HUES64 (cell line): ENCODE data around the gene MYT1.
"Not testable (repeated sequence)": the region's sequence is repeated elsewhere in the genome, so short reads cannot be mapped to it uniquely, and the experiment has no call there.

ENCODE experiments used
- H3K27ac ChIP-seq: 2 replicates; pipeline ENCODE4 v1.7.0; 2013; ENCODE audit warnings: low read depth, low read length, inconsistent platforms
- H3K27me3 ChIP-seq: 2 replicates; pipeline ENCODE4 v1.6.1; 2013; ENCODE audit warnings: mild to moderate bottlenecking, low read length; ENCODE audit not compliant: insufficient read depth
- H3K36me3 ChIP-seq: 2 replicates; pipeline ENCODE4 v1.6.1; 2013; ENCODE audit warnings: mild to moderate bottlenecking, low read length; ENCODE audit not compliant: insufficient read depth
- H3K4me1 ChIP-seq: 2 replicates; pipeline ENCODE4 v1.6.1; 2013; ENCODE audit warnings: mild to moderate bottlenecking, low read length, moderate library complexity; ENCODE audit not compliant: insufficient read depth
- H3K4me3 ChIP-seq: 2 replicates; pipeline ENCODE4 v1.5.1; 2013; ENCODE audit warnings: mild to moderate bottlenecking, low read length, moderate library complexity
- H3K9ac ChIP-seq: 2 replicates; pipeline ENCODE4 v1.6.1; 2013; ENCODE audit warnings: mild to moderate bottlenecking, low read depth, low read length
- H3K9me3 ChIP-seq: 2 replicates; pipeline ENCODE4 v1.6.1; 2013; ENCODE audit warnings: low read depth, low read length; ENCODE audit not compliant: insufficient read depth
- WGBS: fragments of 150-250, 120-280 bp; methylation state at CpG from one replicate; pipeline ENCODE4 v1.1.7; 2013; ENCODE audit warnings: missing lambda C conversion rate; 5-methylcytosine and 5-hydroxymethylcytosine counted together

The MYT1 gene

GRCh38 chr20:64129146-64129782 is 35.0 kb upstream of the MYT1 start:
- Histone ChIP-seq H3K4me1 (no peaks in the 10 kb centered on the region), H3K9ac (no peak overlapping the region), H3K9me3 (no peaks in the 10 kb centered on the region), H3K4me3 (no peak overlapping the region), H3K27me3 (no peaks in the 10 kb centered on the region), H3K27ac (no peak overlapping the region), H3K36me3 (no peaks in the 10 kb centered on the region)
- WGBS = 92% methylated on average over 11 of the region's 11 CpGs

- no peaks in the 10 kb centered on the region for H3K9me3 ChIP-seq
- 87% methylated on average over 5 of the region's 5 CpGs for WGBS
Measured at GRCh38 chr20:64130271-64130670, 34.0 kb upstream of the MYT1 start.

DNA sequence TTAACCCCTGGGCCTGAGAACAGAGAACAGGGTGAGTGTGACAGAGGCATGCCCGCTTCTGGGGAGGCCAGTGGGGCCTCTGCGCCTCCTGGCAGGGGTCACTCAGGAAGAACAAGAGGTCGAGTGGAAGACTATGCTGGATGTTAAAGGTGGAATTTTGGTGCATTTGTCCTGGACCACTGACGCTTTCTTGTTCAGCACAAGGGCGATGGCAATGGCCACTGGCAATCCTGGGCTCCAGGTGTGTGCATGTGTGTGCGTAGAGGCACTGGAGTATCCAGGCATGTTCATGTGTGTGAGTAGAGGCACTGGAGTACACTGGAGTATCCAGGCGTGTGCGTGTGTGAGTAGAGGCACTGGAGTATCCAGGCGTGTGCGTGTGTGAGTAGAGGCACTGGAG is 33.4 kb upstream of the MYT1 start:
- Histone ChIP-seq H3K4me1 (no peaks in the 10 kb centered on the region), H3K4me3 (no peak overlapping the region), H3K36me3 (no peaks in the 10 kb centered on the region), H3K27me3 (no peaks in the 10 kb centered on the region), H3K9me3 (no peaks in the 10 kb centered on the region), H3K27ac (no peak overlapping the region), H3K9ac (no peak overlapping the region)
- 89% methylated on average over 10 of the region's 10 CpGs for WGBS

More at GRCh38 chr20:64130271-64130670, 34.0 kb upstream of the MYT1 start:
- H3K4me3 ChIP-seq = no peak overlapping the region
- no peak overlapping the region for H3K9ac ChIP-seq
- no peaks in the 10 kb centered on the region for H3K4me1 ChIP-seq
- H3K36me3 ChIP-seq = no peaks in the 10 kb centered on the region
- H3K27ac ChIP-seq = no peak overlapping the region
- no peaks in the 10 kb centered on the region for H3K27me3 ChIP-seq

DNA sequence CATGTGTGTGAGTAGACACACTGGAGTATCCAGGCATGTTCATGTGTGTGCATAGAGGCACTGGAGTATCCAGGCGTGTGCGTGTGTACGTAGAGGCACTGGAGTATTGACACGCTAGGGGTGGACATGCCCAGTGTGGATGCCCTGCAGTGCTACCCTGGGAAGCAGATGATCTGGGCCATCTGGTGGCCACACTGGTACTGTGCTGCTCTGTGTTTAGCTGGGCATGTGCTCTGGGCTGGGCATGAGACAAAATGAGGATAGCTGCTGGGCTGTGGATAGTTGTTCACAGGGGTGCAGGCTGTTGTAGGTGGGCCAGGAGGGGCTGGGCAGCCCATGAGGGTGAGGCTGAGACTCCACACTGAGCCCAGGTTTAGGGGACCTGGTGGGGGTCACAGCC is 32.8 kb upstream of the MYT1 start:
- Histone ChIP-seq H3K9me3 (no peaks in the 10 kb centered on the region), H3K27me3 (no peaks in the 10 kb centered on the region), H3K9ac (no peak overlapping the region), H3K4me1 (no peaks in the 10 kb centered on the region), H3K36me3 (no peaks in the 10 kb centered on the region), H3K4me3 (no peak overlapping the region), H3K27ac (no peak overlapping the region)
- 90% methylated on average over 4 of the region's 4 CpGs for WGBS

- WGBS = 78% methylated on average over 8 of the region's 8 CpGs
- H3K4me1 ChIP-seq = no peaks in the 10 kb centered on the region
- H3K9me3 ChIP-seq = no peaks in the 10 kb centered on the region
- no peak overlapping the region for H3K9ac ChIP-seq
- H3K27me3 ChIP-seq = no peaks in the 10 kb centered on the region
- no peaks in the 10 kb centered on the region for H3K36me3 ChIP-seq
- H3K27ac ChIP-seq = no peak overlapping the region
- no peak overlapping the region for H3K4me3 ChIP-seq
Measured at GRCh38 chr20:64133951-64134407, 30.3 kb upstream of the MYT1 start.

DNA sequence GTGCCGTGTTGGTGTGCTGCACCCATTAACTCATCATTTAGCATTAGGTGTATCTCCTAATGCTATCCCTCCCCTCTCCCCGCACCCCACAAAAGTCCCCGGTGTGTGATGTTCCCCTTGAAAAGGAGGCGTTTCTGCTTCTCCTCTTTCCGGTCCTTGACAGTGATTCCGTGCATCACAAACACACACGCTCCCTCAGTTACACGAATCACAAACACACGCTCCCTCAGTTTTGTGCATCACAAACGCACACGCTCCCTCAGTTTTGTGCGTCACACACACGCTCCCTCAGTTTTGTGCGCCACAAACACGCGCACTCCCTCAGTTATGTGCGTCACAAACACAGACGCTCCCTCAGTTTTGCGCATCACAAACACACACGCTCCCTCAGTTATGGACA is 29.5 kb upstream of the MYT1 start:
- not testable (repeated sequence) for H3K4me3 ChIP-seq, H3K9ac ChIP-seq, H3K27ac ChIP-seq, H3K27me3 ChIP-seq, H3K4me1 ChIP-seq, H3K36me3 ChIP-seq, H3K9me3 ChIP-seq
- 88% methylated on average over 19 of the region's 20 CpGs for WGBS

DNA sequence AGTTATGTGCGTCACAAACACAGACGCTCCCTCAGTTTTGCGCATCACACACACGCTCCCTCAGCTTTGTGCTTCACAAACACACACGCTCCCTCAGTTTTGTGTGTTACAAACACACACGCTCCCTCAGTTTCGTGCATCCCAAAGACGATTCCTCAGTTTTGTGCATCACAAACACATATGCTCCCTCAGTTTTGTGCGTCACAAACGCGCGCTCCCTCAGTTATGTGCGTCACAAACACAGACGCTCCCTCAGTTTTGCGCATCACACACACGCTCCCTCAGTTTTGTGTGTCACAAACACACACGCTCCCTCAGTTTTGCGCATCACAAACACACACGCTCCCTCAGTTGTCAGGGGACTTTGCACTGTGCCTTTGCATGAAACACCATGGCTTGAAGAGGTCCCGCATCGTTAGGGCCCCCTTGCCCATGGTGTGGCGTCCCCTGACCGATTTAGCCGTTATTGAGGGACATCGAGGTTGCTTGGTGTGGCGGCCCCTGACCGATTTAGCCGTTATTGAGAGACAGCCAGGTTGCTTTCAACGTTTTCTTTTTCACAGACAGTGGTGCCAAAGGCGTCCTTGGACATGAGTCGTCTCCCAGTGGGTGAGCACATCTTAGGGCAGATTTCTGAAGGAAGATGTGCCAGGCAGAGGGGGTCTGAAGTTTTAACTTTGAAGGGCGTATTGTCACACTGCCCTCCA is 28.1 kb upstream of the MYT1 start:
- Histone ChIP-seq H3K4me1 (peaks cover 12% of the 10 kb centered on the region; the same call in 1 of the 2 replicates), H3K36me3 (no peaks in the 10 kb centered on the region), H3K9me3 (no peaks in the 10 kb centered on the region), H3K27ac (no peak overlapping the region), H3K4me3 (no peak overlapping the region), H3K27me3 (no peaks in the 10 kb centered on the region), H3K9ac (no peak overlapping the region)
- 91% methylated on average over 32 of the region's 32 CpGs for WGBS

- no peak overlapping the region for H3K4me3 ChIP-seq
- peaks cover 12% of the 10 kb centered on the region; the same call in 1 of the 2 replicates for H3K4me1 ChIP-seq
- no peak overlapping the region for H3K9ac ChIP-seq
- H3K27me3 ChIP-seq = no peaks in the 10 kb centered on the region
- H3K36me3 ChIP-seq = no peaks in the 10 kb centered on the region
- WGBS = 91% methylated on average over 6 of the region's 6 CpGs
- no peak overlapping the region for H3K27ac ChIP-seq
- H3K9me3 ChIP-seq = no peaks in the 10 kb centered on the region
Measured at GRCh38 chr20:64137598-64138031, 26.6 kb upstream of the MYT1 start.

- peaks cover 12% of the 10 kb centered on the region; the same call in 1 of the 2 replicates for H3K4me1 ChIP-seq
- H3K36me3 ChIP-seq = no peaks in the 10 kb centered on the region
- no peak overlapping the region for H3K4me3 ChIP-seq
- 94% methylated on average over 18 of the region's 18 CpGs for WGBS
- H3K9ac ChIP-seq = no peak overlapping the region
- H3K27ac ChIP-seq = no peak overlapping the region
- H3K27me3 ChIP-seq = no peaks in the 10 kb centered on the region
- no peaks in the 10 kb centered on the region for H3K9me3 ChIP-seq
Measured at GRCh38 chr20:64138276-64138815, 25.9 kb upstream of the MYT1 start.

- Histone ChIP-seq H3K27ac (no peak overlapping the region), H3K4me3 (no peak overlapping the region), H3K36me3 (no peaks in the 10 kb centered on the region), H3K9me3 (peaks cover 7% of the 10 kb centered on the region), H3K27me3 (no peaks in the 10 kb centered on the region), H3K9ac (no peak overlapping the region), H3K4me1 (peaks cover 12% of the 10 kb centered on the region; the same call in 1 of the 2 replicates)
- WGBS = 84% methylated on average over 21 of the region's 21 CpGs
Measured at GRCh38 chr20:64139199-64140060, 24.8 kb upstream of the MYT1 start.
